ENCODE data around the gene INPP5F.

- TF ChIP-seq CTCF (IDR thresholded peaks at IDR 0.05) = no peak
- TF ChIP-seq POLR2A (IDR thresholded peaks at IDR 0.05) = no peak
- TF ChIP-seq EP300 (IDR thresholded peaks at IDR 0.05) = no peak
These were observed 37.3 kb downstream of the INPP5F start for GRCh38 chr10:119762805-119763798.

Data from stomach (tissue), 4 donors.